ENCODE data around the gene IVD. TPM values are rescaled to one million over a fixed set of nuclear protein-coding genes. Genes with fewer than 3 reads are reported as not detected.

The IVD gene
- total RNA-seq, 1 experiment from 2014 or later = 93.1 TPM

DNA sequence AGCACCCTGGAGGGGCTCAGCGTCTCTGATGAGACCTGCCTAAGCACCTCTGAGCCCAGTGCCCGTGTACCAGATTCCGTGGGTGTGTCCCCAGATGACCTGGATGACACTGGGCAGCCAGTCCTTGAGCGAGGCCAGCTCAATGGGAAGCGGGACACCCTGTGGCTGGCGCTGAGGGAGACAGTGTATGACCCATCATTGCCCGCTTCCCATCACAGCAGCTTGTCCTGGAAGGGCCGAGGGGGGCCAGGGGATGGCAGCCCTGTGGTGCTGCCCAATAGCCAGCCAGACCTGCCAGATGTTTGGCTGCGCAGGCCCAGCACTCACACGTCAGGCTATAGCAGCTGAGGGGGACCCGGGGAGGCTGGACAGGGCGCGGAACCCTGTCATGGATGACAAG lies 35.6 kb upstream of the IVD start:
- no peaks in the 10 kb centered on the region; the same call in 1 of the 2 replicates for H3K27me3 ChIP-seq (ENCODE audit: insufficient read depth, low read length)
- H3K27me3 Mint-ChIP-seq (ENCODE audit: low read depth) = peaks cover 51% of the 10 kb centered on the region
- WGBS (ENCODE audit: extremely low coverage, insufficient read length, low lambda C conversion rate) = no CpG with 5 or more reads among the region's 13 CpGs

More for the DNA sequence above, 35.6 kb upstream of the IVD start:
- Histone ChIP-seq H3K4me1 (ENCODE audit: insufficient read depth, low read length) (peaks cover 6% of the 10 kb centered on the region; the same call in 1 of the 2 replicates), H2BK20ac (ENCODE audit: low read depth, low read length, poor library complexity, severe bottlenecking) (no peak overlapping the region), H3K79me1 (ENCODE audit: insufficient read depth, low read depth, low read length, poor library complexity, severe bottlenecking) (no peaks in the 10 kb centered on the region), H4K5ac (ENCODE audit: insufficient read length, low read depth, low read length) (no peak overlapping the region), H3T11ph (ENCODE audit: low read length) (no peak overlapping the region), H2AK5ac (ENCODE audit: insufficient read length, low read length) (no peak overlapping the region), H4K20me1 (ENCODE audit: control insufficient read depth, insufficient read depth, insufficient read length) (no peaks in the 10 kb centered on the region), H4K91ac (ENCODE audit: insufficient read length, low read depth, low read length) (no peak overlapping the region), H3K23ac (ENCODE audit: insufficient read length, low read depth, low read length) (no peak overlapping the region), H2BK15ac (ENCODE audit: low read depth, low read length) (no peak overlapping the region), H2BK5ac (ENCODE audit: insufficient read length, low read length) (no peak overlapping the region), H3K14ac (ENCODE audit: insufficient read depth, low read length) (no peak overlapping the region), H3K56ac (ENCODE audit: insufficient read length, low read depth, low read length) (no peak overlapping the region), H3K18ac (ENCODE audit: insufficient read length, low read depth, low read length) (no peak overlapping the region), H3K9ac (ENCODE audit: extremely low read depth, insufficient read length, low read length) (no peak overlapping the region), H2BK120ac (ENCODE audit: low read depth, low read length, poor library complexity, severe bottlenecking) (no peak overlapping the region), H3K4ac (ENCODE audit: low read depth, low read length) (no peak overlapping the region), H3K27ac (ENCODE audit: insufficient read length, low read depth, low read length) (no peak overlapping the region), H2BK12ac (ENCODE audit: insufficient read length, low read depth, low read length) (no peak overlapping the region), H3K79me2 (ENCODE audit: insufficient read depth, low read length) (no peaks in the 10 kb centered on the region), H3K23me2 (ENCODE audit: insufficient read length, low read depth, low read length, poor library complexity, severe bottlenecking) (no peaks in the 10 kb centered on the region), H3K4me2 (ENCODE audit: insufficient read depth, insufficient read length, low read length) (no peak overlapping the region), H3K9me3 (ENCODE audit: control insufficient read depth, low read depth, low read length) (no peaks in the 10 kb centered on the region), H4K8ac (replicated peaks; ENCODE audit: insufficient read length, low read depth, low read length) (no peak overlapping the region), H2AFZ (ENCODE audit: low read length) (no peak overlapping the region)
- peaks cover 23 to 24% of the 10 kb centered on the region in 2 experiments for H3K4me1 Mint-ChIP-seq
- H3K9me3 Mint-ChIP-seq = peaks cover 0 to 2% of the 10 kb centered on the region in 2 experiments; a peak in 1 of 5 replicates
- H3K27ac Mint-ChIP-seq = no peak overlapping the region
- TF ChIP-seq, protein P1, sequence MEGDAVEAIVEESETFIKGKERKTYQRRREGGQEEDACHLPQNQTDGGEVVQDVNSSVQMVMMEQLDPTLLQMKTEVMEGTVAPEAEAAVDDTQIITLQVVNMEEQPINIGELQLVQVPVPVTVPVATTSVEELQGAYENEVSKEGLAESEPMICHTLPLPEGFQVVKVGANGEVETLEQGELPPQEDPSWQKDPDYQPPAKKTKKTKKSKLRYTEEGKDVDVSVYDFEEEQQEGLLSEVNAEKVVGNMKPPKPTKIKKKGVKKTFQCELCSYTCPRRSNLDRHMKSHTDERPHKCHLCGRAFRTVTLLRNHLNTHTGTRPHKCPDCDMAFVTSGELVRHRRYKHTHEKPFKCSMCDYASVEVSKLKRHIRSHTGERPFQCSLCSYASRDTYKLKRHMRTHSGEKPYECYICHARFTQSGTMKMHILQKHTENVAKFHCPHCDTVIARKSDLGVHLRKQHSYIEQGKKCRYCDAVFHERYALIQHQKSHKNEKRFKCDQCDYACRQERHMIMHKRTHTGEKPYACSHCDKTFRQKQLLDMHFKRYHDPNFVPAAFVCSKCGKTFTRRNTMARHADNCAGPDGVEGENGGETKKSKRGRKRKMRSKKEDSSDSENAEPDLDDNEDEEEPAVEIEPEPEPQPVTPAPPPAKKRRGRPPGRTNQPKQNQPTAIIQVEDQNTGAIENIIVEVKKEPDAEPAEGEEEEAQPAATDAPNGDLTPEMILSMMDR (conservative IDR thresholded peaks at IDR 0.05) = no peak
- H3K4me3 Mint-ChIP-seq = no peak overlapping the region
- H3K36me3 Mint-ChIP-seq (ENCODE audit: insufficient read depth in 1 of 3, low read depth in 3 of 3) = no peaks in the 10 kb centered on the region
- DNase-seq = no peak
